ENCODE measurements around the gene CHTOP. TPM values are rescaled to one million over a fixed set of nuclear protein-coding genes. Genes with fewer than 3 reads are reported as not detected.

CHTOP gene
- total RNA-seq, 1 experiment from 2014 or later = 85.1 TPM

GRCh38 chr1:153629971-153630370, 3.9 kb upstream of the CHTOP start:
- POLR2A ChIA-PET = interaction anchor here (0.5 to 1.1 kb wide), 2 partner anchors 17 to 51 kb away, joined by 3 read pairs; partner anchors contain the start of gene S100A16
- Mint-ChIP-seq H3K36me3 (ENCODE audit: insufficient read depth, unreplicated experiment) (peaks cover 44% of the 10 kb centered on the region), H3K27ac (ENCODE audit: unreplicated experiment) (peak overlapping the region; percentile 20), H3K4me3 (ENCODE audit: unreplicated experiment) (no peak overlapping the region), H3K27me3 (ENCODE audit: insufficient read depth, unreplicated experiment) (no peaks in the 10 kb centered on the region), H3K9me3 (ENCODE audit: unreplicated experiment) (peaks cover 5% of the 10 kb centered on the region), H3K4me1 (ENCODE audit: low read depth, unreplicated experiment) (peaks cover 25% of the 10 kb centered on the region)
- BruUV-seq (replicated peaks) = no TSS peak
- intact Hi-C loops (cut with micrococcal nuclease; ENCODE audit: unreplicated experiment) = loop anchor here (5.0 kb wide), 1 partner anchor 112 kb away; no protein-coding TSS in a partner anchor
- Histone ChIP-seq H3K4me1 (peaks cover 47% of the 10 kb centered on the region), H3K9me3 (no peaks in the 10 kb centered on the region), H3K4me3 (ENCODE audit: low read depth, low read length) (no peak overlapping the region), H3K36me3 (ENCODE audit: control insufficient read depth, insufficient read depth, low read length) (no peaks in the 10 kb centered on the region; the same call in 1 of the 2 replicates), H3K27me3 (replicated peaks; ENCODE audit: control insufficient read depth, insufficient read depth, low read length) (no peaks in the 10 kb centered on the region)
- CTCF ChIA-PET = interaction anchor here (1.0 kb wide), 1 partner anchor 12 kb away, joined by 4 read pairs; no protein-coding TSS in a partner anchor
- no peak for TF ChIP-seq CTCF (IDR thresholded peaks at IDR 0.05; ENCODE audit: insufficient read depth in 1 of 2, low read depth in 1 of 2, low read length in 1 of 2, severe bottlenecking in 1 of 2, unreplicated experiment in 1 of 2)
- no peak for DNase-seq

- Histone ChIP-seq H3K4me1 (peaks cover 45% of the 10 kb centered on the region), H3K4me3 (ENCODE audit: low read depth, low read length) (no peak overlapping the region), H3K27me3 (replicated peaks; ENCODE audit: control insufficient read depth, insufficient read depth, low read length) (no peaks in the 10 kb centered on the region), H3K36me3 (ENCODE audit: control insufficient read depth, insufficient read depth, low read length) (no peaks in the 10 kb centered on the region; the same call in 1 of the 2 replicates), H3K9me3 (no peaks in the 10 kb centered on the region)
- ChIA-PET CTCF (interaction anchor here (1.0 kb wide), 1 partner anchor 13 kb away, joined by 4 read pairs; no protein-coding TSS in a partner anchor), POLR2A (interaction anchor here (0.5 to 1.8 kb wide), 3 partner anchors 14 to 52 kb away, joined by 3 to 7 read pairs (median 3); partner anchors contain the start of genes S100A14 and S100A16)
- Mint-ChIP-seq H3K4me3 (ENCODE audit: unreplicated experiment) (no peak overlapping the region), H3K9me3 (ENCODE audit: unreplicated experiment) (peaks cover 5% of the 10 kb centered on the region), H3K27ac (ENCODE audit: unreplicated experiment) (peak overlapping the region; percentile 6), H3K4me1 (ENCODE audit: low read depth, unreplicated experiment) (peaks cover 25% of the 10 kb centered on the region), H3K36me3 (ENCODE audit: insufficient read depth, unreplicated experiment) (peaks cover 44% of the 10 kb centered on the region), H3K27me3 (ENCODE audit: insufficient read depth, unreplicated experiment) (no peaks in the 10 kb centered on the region)
- no peak for DNase-seq
- no peak for TF ChIP-seq CTCF (IDR thresholded peaks at IDR 0.05; ENCODE audit: insufficient read depth in 1 of 2, low read depth in 1 of 2, low read length in 1 of 2, severe bottlenecking in 1 of 2, unreplicated experiment in 1 of 2)
- no TSS peak for BruUV-seq (replicated peaks)
- intact Hi-C loops (cut with micrococcal nuclease; ENCODE audit: unreplicated experiment) = loop anchor here (5.0 kb wide), 1 partner anchor 112 kb away; no protein-coding TSS in a partner anchor
Measured at GRCh38 chr1:153630384-153630783, 3.5 kb upstream of the CHTOP start.

DNA sequence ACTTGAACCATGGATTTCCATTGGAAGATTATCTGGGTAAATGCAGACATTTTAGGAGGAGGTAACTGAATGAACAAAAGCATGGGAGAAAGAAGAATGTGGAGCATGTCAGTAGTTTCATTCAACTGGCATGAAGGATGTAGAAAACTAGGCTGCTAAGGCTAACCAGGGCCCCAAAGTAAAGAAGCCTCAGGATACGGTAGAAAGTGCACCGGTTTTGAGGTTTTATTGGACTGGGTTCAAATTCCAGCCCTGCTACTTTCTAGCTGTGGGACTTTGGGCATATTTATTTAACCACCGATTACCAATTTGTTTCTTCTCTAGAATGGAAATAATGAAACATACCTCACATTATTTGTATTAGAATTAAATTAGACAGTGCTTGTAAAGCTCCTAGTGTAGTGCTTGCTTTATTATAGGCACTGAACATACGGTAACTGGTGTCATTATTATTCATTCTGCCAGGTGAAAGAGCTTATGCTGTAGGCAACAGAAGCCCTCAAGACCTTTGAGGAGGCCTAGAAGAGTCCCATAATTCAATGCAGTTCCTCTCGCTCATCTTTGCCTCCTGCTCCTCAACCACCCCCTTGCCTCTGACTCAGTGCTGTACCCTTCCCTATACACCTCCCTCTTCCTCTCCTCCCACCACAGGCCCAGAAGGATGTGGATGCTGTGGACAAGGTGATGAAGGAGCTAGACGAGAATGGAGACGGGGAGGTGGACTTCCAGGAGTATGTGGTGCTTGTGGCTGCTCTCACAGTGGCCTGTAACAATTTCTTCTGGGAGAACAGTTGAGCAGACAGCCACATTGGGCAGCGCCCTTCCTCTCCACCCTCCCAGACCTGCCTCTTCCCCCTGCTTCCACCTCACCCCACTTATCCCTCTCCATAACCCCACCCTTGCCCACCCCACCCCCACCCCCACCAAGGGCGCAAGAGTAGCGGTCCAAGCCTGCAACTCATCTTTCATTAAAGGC, 2.5 kb upstream of the CHTOP start:
- H3K36me3 Mint-ChIP-seq (ENCODE audit: insufficient read depth, unreplicated experiment) = peaks cover 44% of the 10 kb centered on the region
- no peak for TF ChIP-seq CTCF (IDR thresholded peaks at IDR 0.05; ENCODE audit: insufficient read depth in 1 of 2, low read depth in 1 of 2, low read length in 1 of 2, severe bottlenecking in 1 of 2, unreplicated experiment in 1 of 2)
- peak overlapping the region; percentile 40 for H3K4me3 Mint-ChIP-seq (ENCODE audit: unreplicated experiment)
- CTCF ChIA-PET = interaction anchor here (0.6 to 0.8 kb wide), 3 partner anchors 55 to 152 kb away, joined by 3 to 5 read pairs (median 3); no protein-coding TSS in a partner anchor
- H3K4me1 Mint-ChIP-seq (ENCODE audit: low read depth, unreplicated experiment) = peaks cover 21% of the 10 kb centered on the region
- BruUV-seq (replicated peaks) = no TSS peak
- no peaks in the 10 kb centered on the region; the same call in 1 of the 2 replicates for H3K36me3 ChIP-seq (ENCODE audit: control insufficient read depth, insufficient read depth, low read length)
- DNase-seq = peak in 1 of 2 experiments; percentile 63
- intact Hi-C loops (cut with micrococcal nuclease; ENCODE audit: unreplicated experiment) = loop anchor here (5.0 kb wide), 1 partner anchor 111 kb away; no protein-coding TSS in a partner anchor
- H3K9me3 Mint-ChIP-seq (ENCODE audit: unreplicated experiment) = peaks cover 5% of the 10 kb centered on the region
- no peaks in the 10 kb centered on the region for H3K9me3 ChIP-seq
- H3K27me3 Mint-ChIP-seq (ENCODE audit: insufficient read depth, unreplicated experiment) = no peaks in the 10 kb centered on the region
- POLR2A ChIA-PET = interaction anchor here (0.6 to 1.8 kb wide), 5 partner anchors 15 to 96 kb away, joined by 3 to 7 read pairs (median 4); partner anchors contain the start of genes S100A14, S100A6 and SNAPIN
- H3K27me3 ChIP-seq (replicated peaks; ENCODE audit: control insufficient read depth, insufficient read depth, low read length) = no peaks in the 10 kb centered on the region
- H3K4me1 ChIP-seq = peaks cover 36% of the 10 kb centered on the region
- H3K27ac Mint-ChIP-seq (ENCODE audit: unreplicated experiment) = peak overlapping the region; percentile 6
- no peak overlapping the region for H3K4me3 ChIP-seq (ENCODE audit: low read depth, low read length)

Data from Caco-2 (cell line).